A204.1 (cell line): Measurements from ENCODE around the gene ABCA10.

Experiments used
- FAIRE-seq: peaks from 2 replicates; lab custom pipeline; 2012; peaks lifted over from hg19 to GRCh38; lab: Jason Lieb, UNC

Gene ABCA10

GRCh38 chr17:69159418-69159817 is 69.2 kb downstream of the ABCA10 start:
- no peak for FAIRE-seq

- FAIRE-seq, result no peak
Observed at GRCh38 chr17:69154267-69154666, 74.4 kb downstream of the ABCA10 start.

- no peak for FAIRE-seq
Observed at GRCh38 chr17:69150333-69150732, 78.3 kb downstream of the ABCA10 start.

- FAIRE-seq, result no peak
Observed at GRCh38 chr17:69147460-69147859, 81.2 kb downstream of the ABCA10 start.

- FAIRE-seq, result no peak
Observed at GRCh38 chr17:69144331-69145255, 84.0 kb downstream of the ABCA10 start.

- no peak for FAIRE-seq
Observed at GRCh38 chr17:69143683-69144231, 84.9 kb downstream of the ABCA10 start.

- FAIRE-seq, result no peak
Observed at GRCh38 chr17:69143151-69143550, 85.5 kb downstream of the ABCA10 start.

- FAIRE-seq, result no peak
Observed at GRCh38 chr17:69142175-69142802, 86.3 kb downstream of the ABCA10 start.

- FAIRE-seq, result no peak
Observed at GRCh38 chr17:69141431-69142174, 87.0 kb downstream of the ABCA10 start, which contains the start of gene ABCA6. TSS of gene ABCA6 (minus strand) at chr17:69141895. CDS start at chr17:69140703, 1,192 bp downstream.

GRCh38 chr17:69134112-69134511 is 94.5 kb downstream of the ABCA10 start:
- no peak for FAIRE-seq

GRCh38 chr17:69130627-69131296 is 97.9 kb downstream of the ABCA10 start:
- no peak for FAIRE-seq

- FAIRE-seq, result no peak
Observed at GRCh38 chr17:69123626-69124025, 105.0 kb downstream of the ABCA10 start.

GRCh38 chr17:69122065-69122464 is 106.6 kb downstream of the ABCA10 start:
- FAIRE-seq, result no peak

GRCh38 chr17:69117855-69118784 is 110.5 kb downstream of the ABCA10 start:
- FAIRE-seq, result no peak

- no peak for FAIRE-seq
Observed at GRCh38 chr17:69111794-69112193, 116.8 kb downstream of the ABCA10 start.

- FAIRE-seq, result no peak
Observed at GRCh38 chr17:69105907-69106730, 122.5 kb downstream of the ABCA10 start.

- no peak for FAIRE-seq
Observed at GRCh38 chr17:69103557-69104233, 124.9 kb downstream of the ABCA10 start.

- no peak for FAIRE-seq
Observed at GRCh38 chr17:69098625-69099024, 130.0 kb downstream of the ABCA10 start.
